Measurements from ENCODE around the gene MRPL9. TPM values are rescaled to one million over a fixed set of nuclear protein-coding genes. Genes with fewer than 3 reads are reported as not detected.
A peak's percentile ranks its signal among the peaks of the same experiment; 100 is the strongest.
"Not testable (repeated sequence)": the region's sequence is repeated elsewhere in the genome, so short reads cannot be mapped to it uniquely, and the experiment has no call there.

MRPL9 gene
- total RNA-seq, 2 donors from 2014 or later, result 39.1 TPM

- ATAC-seq (peak; percentile 19 to 23), DNase-seq (no peak)
- intact Hi-C loops (cut with DNase I), result loop anchor here (5.0 to 10.0 kb wide), 4 partner anchors 42 to 297 kb away; no protein-coding TSS in a partner anchor
Measured at GRCh38 chr1:151739590-151740355, 23.5 kb downstream of the MRPL9 start.

GRCh38 chr1:151737479-151737878 is 25.8 kb downstream of the MRPL9 start:
- intact Hi-C loops (cut with DNase I), result loop anchor here (5.0 to 10.0 kb wide), 4 partner anchors 40 to 295 kb away; no protein-coding TSS in a partner anchor
- ATAC-seq, result no peak
- DNase-seq, result no peak

- no peak for ATAC-seq
- no peak for DNase-seq
- intact Hi-C loops (cut with DNase I), result loop anchor here (5.0 to 10.0 kb wide), 4 partner anchors 40 to 295 kb away; no protein-coding TSS in a partner anchor
Measured at GRCh38 chr1:151737026-151737425, 26.3 kb downstream of the MRPL9 start.

- intact Hi-C loops (cut with DNase I), result loop anchor here (2.0 to 10.0 kb wide), 5 partner anchors 41 to 271 kb away; no protein-coding TSS in a partner anchor
- not testable (repeated sequence) for DNase-seq, ATAC-seq
Measured at GRCh38 chr1:151733995-151734394, 29.3 kb downstream of the MRPL9 start.

GRCh38 chr1:151733126-151733525 is 30.2 kb downstream of the MRPL9 start:
- DNase-seq (no peak), ATAC-seq (no peak)
- intact Hi-C loops (cut with DNase I), result loop anchor here (5.0 to 10.0 kb wide), 2 partner anchors 196 to 272 kb away; no protein-coding TSS in a partner anchor

GRCh38 chr1:151729966-151730291 is 33.4 kb downstream of the MRPL9 start:
- no peak for ATAC-seq
- intact Hi-C loops (cut with DNase I), result loop anchor here (5.0 to 10.0 kb wide), 2 partner anchors 193 to 275 kb away; no protein-coding TSS in a partner anchor
- no peak for DNase-seq

- DNase-seq, result no peak
- intact Hi-C loops (cut with DNase I), result no loop called here
- ATAC-seq, result no peak
Measured at GRCh38 chr1:151729157-151729965, 33.9 kb downstream of the MRPL9 start.

- DNase-seq, result no peak
- peak; percentile 92 to 93 for ATAC-seq
- intact Hi-C loops (cut with DNase I), result no loop called here
Measured at GRCh38 chr1:151728151-151729054, 34.9 kb downstream of the MRPL9 start.

GRCh38 chr1:151723726-151724370 is 39.4 kb downstream of the MRPL9 start:
- DNase-seq (no peak), ATAC-seq (no peak)
- intact Hi-C loops (cut with DNase I), result loop anchor here in 1 of 2 donors (5.0 kb wide), 1 partner anchor 112 kb away; the partner anchor contains the start of gene SNX27

GRCh38 chr1:151721788-151722510 is 41.3 kb downstream of the MRPL9 start:
- intact Hi-C loops (cut with DNase I), result loop anchor here in 1 of 2 donors (5.0 kb wide), 1 partner anchor 110 kb away; the partner anchor contains the start of gene SNX27
- DNase-seq, result no peak
- no peak for ATAC-seq

- DNase-seq (no peak), ATAC-seq (peak; percentile 88 to 92)
- intact Hi-C loops (cut with DNase I), result loop anchor here in 1 of 2 donors (5.0 kb wide), 1 partner anchor 109 kb away; the partner anchor contains the start of gene SNX27
Measured at GRCh38 chr1:151720974-151721787, 42.1 kb downstream of the MRPL9 start, which contains the start of gene RIIAD1. Gene RIIAD1, plus strand, starts transcription at chr1:151721522. Its CDS starts 15 bp downstream, at chr1:151721537.

- DNase-seq (no peak), ATAC-seq (peak; percentile 60 to 67)
- intact Hi-C loops (cut with DNase I), result loop anchor here in 1 of 2 donors (5.0 kb wide), 1 partner anchor 108 kb away; the partner anchor contains the start of gene SNX27
Measured at GRCh38 chr1:151720554-151720953, 42.7 kb downstream of the MRPL9 start.

GRCh38 chr1:151720125-151720524 is 43.2 kb downstream of the MRPL9 start:
- DNase-seq (no peak), ATAC-seq (no peak)
- intact Hi-C loops (cut with DNase I), result loop anchor here in 1 of 2 donors (5.0 kb wide), 1 partner anchor 108 kb away; the partner anchor contains the start of gene SNX27

- no peak for ATAC-seq
- intact Hi-C loops (cut with DNase I), result no loop called here
- DNase-seq, result no peak
Measured at GRCh38 chr1:151718666-151719065, 44.6 kb downstream of the MRPL9 start.

GRCh38 chr1:151718011-151718431 is 45.3 kb downstream of the MRPL9 start:
- intact Hi-C loops (cut with DNase I), result no loop called here
- no peak for DNase-seq
- ATAC-seq, result no peak

Data from left cardiac atrium (tissue), 4 donors.